HG03097 (cell line): Measurements from ENCODE around the gene REEP3.
"Not testable (repeated sequence)": the region's sequence is repeated elsewhere in the genome, so short reads cannot be mapped to it uniquely, and the experiment has no call there.

Source experiments
- ATAC-seq: cut with Tn5 transposase; IDR thresholded peaks from one replicate; pipeline ENCODE4 v1.9.1; 2021; ENCODE audit not compliant: unreplicated experiment, low FRiP score

The REEP3 gene

GRCh38 chr10:63660941-63661340, 139.7 kb downstream of the REEP3 start:
- ATAC-seq = not testable (repeated sequence)

- ATAC-seq = no peak
Measured at GRCh38 chr10:63661347-63661746, 140.1 kb downstream of the REEP3 start.

GRCh38 chr10:63664341-63664885, 143.2 kb downstream of the REEP3 start:
- ATAC-seq = no peak

- ATAC-seq = not testable (repeated sequence)
Measured at GRCh38 chr10:63665006-63665580, 143.9 kb downstream of the REEP3 start.

- ATAC-seq = no peak
Measured at GRCh38 chr10:63665670-63666134, 144.5 kb downstream of the REEP3 start.

GRCh38 chr10:63666836-63667383, 145.7 kb downstream of the REEP3 start:
- no peak for ATAC-seq

GRCh38 chr10:63667596-63668480, 146.6 kb downstream of the REEP3 start:
- no peak for ATAC-seq

GRCh38 chr10:63670291-63670898, 149.2 kb downstream of the REEP3 start:
- ATAC-seq = no peak

GRCh38 chr10:63671317-63671937, 150.2 kb downstream of the REEP3 start:
- no peak for ATAC-seq

- ATAC-seq = no peak
Measured at GRCh38 chr10:63672491-63672890, 151.3 kb downstream of the REEP3 start.

- ATAC-seq = no peak
Measured at GRCh38 chr10:63673246-63673645, 152.0 kb downstream of the REEP3 start.

- no peak for ATAC-seq
Measured at GRCh38 chr10:63673846-63674245, 152.6 kb downstream of the REEP3 start.
